LoVo (cell line): ENCODE results near the gene RAB11FIP4.

Experiments
- DNase-seq: peaks from one replicate; pipeline ENCODE4 v3.0.0-alpha.2; 2016; ENCODE audit warnings: low spot score

The RAB11FIP4 gene

GRCh38 chr17:31461227-31461810, 69.8 kb downstream of the RAB11FIP4 start:
- DNase-seq = no peak

GRCh38 chr17:31462261-31462660, 70.8 kb downstream of the RAB11FIP4 start:
- DNase-seq = no peak

GRCh38 chr17:31466096-31466760, 74.8 kb downstream of the RAB11FIP4 start:
- DNase-seq = no peak

GRCh38 chr17:31467502-31468256, 76.2 kb downstream of the RAB11FIP4 start:
- no peak for DNase-seq

GRCh38 chr17:31469959-31470358, 78.5 kb downstream of the RAB11FIP4 start:
- DNase-seq = no peak

GRCh38 chr17:31470592-31470991, 79.1 kb downstream of the RAB11FIP4 start:
- no peak for DNase-seq

- DNase-seq = no peak
These were observed 80.7 kb downstream of the RAB11FIP4 start for GRCh38 chr17:31472137-31472536.

- DNase-seq = no peak
These were observed 84.1 kb downstream of the RAB11FIP4 start for GRCh38 chr17:31475378-31476162.

- no peak for DNase-seq
These were observed 85.3 kb downstream of the RAB11FIP4 start for GRCh38 chr17:31476525-31477416.

GRCh38 chr17:31477417-31478055, 86.1 kb downstream of the RAB11FIP4 start:
- no peak for DNase-seq

- DNase-seq = no peak
These were observed 87.6 kb downstream of the RAB11FIP4 start for GRCh38 chr17:31479062-31479408.

- DNase-seq = no peak
These were observed 88.0 kb downstream of the RAB11FIP4 start for GRCh38 chr17:31479524-31479923.

GRCh38 chr17:31480067-31480466, 88.6 kb downstream of the RAB11FIP4 start:
- no peak for DNase-seq

- no peak for DNase-seq
These were observed 89.7 kb downstream of the RAB11FIP4 start for GRCh38 chr17:31480904-31481782.

GRCh38 chr17:31481783-31482081, 90.3 kb downstream of the RAB11FIP4 start:
- DNase-seq = no peak

- no peak for DNase-seq
These were observed 93.3 kb downstream of the RAB11FIP4 start for GRCh38 chr17:31484821-31485220.

- DNase-seq = no peak
These were observed 95.0 kb downstream of the RAB11FIP4 start for GRCh38 chr17:31486351-31487062.

- DNase-seq = no peak
These were observed 95.7 kb downstream of the RAB11FIP4 start for GRCh38 chr17:31487063-31487647.

- peak; percentile 95 for DNase-seq
These were observed 96.3 kb downstream of the RAB11FIP4 start for GRCh38 chr17:31487648-31488263.
